Measurements from ENCODE around the gene FBXO5.

DNA sequence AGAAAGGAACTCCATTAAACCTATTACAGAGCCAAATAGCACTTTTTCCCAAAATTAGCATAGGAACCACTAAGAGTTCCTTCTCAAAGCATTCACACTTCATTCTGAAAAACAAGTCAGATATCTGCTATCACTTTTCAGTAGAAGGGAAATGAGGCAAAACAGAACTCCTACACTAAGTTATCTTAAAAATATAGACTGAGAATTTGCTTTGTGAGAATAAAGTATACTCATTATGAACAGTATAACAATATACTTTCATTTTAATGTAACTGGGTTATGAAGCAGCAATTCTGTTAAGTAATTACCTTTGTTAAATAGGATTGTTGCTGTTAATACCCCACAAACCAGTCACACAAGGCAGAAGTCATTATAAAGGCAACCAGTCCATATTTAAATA lies 11.0 kb upstream of the FBXO5 start:
- TF ChIP-seq TAF1 (IDR thresholded peaks at IDR 0.05; ENCODE audit: low read depth) (no peak), EP300 (IDR thresholded peaks at IDR 0.05; ENCODE audit: borderline replicate concordance) (no peak), FOXM1 (IDR thresholded peaks at IDR 0.05; ENCODE audit: borderline replicate concordance, low read depth) (no peak), YY1 (IDR thresholded peaks at IDR 0.05; ENCODE audit: low read depth) (no peak), RAD21 (IDR thresholded peaks at IDR 0.05; ENCODE audit: low read depth) (no peak), EGR1 (IDR thresholded peaks at IDR 0.05) (no peak), CREB1 (IDR thresholded peaks at IDR 0.05; ENCODE audit: low read depth) (no peak), CEBPB (IDR thresholded peaks at IDR 0.05) (no peak), TCF12 (IDR thresholded peaks at IDR 0.05; ENCODE audit: low read depth) (no peak), ZBTB7A (IDR thresholded peaks at IDR 0.05; ENCODE audit: low read depth) (no peak)
- TF ChIP-seq, protein P1, sequence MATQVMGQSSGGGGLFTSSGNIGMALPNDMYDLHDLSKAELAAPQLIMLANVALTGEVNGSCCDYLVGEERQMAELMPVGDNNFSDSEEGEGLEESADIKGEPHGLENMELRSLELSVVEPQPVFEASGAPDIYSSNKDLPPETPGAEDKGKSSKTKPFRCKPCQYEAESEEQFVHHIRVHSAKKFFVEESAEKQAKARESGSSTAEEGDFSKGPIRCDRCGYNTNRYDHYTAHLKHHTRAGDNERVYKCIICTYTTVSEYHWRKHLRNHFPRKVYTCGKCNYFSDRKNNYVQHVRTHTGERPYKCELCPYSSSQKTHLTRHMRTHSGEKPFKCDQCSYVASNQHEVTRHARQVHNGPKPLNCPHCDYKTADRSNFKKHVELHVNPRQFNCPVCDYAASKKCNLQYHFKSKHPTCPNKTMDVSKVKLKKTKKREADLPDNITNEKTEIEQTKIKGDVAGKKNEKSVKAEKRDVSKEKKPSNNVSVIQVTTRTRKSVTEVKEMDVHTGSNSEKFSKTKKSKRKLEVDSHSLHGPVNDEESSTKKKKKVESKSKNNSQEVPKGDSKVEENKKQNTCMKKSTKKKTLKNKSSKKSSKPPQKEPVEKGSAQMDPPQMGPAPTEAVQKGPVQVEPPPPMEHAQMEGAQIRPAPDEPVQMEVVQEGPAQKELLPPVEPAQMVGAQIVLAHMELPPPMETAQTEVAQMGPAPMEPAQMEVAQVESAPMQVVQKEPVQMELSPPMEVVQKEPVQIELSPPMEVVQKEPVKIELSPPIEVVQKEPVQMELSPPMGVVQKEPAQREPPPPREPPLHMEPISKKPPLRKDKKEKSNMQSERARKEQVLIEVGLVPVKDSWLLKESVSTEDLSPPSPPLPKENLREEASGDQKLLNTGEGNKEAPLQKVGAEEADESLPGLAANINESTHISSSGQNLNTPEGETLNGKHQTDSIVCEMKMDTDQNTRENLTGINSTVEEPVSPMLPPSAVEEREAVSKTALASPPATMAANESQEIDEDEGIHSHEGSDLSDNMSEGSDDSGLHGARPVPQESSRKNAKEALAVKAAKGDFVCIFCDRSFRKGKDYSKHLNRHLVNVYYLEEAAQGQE (IDR thresholded peaks at IDR 0.05; ENCODE audit: low read depth), result no peak
- TF ChIP-seq, protein P2, sequence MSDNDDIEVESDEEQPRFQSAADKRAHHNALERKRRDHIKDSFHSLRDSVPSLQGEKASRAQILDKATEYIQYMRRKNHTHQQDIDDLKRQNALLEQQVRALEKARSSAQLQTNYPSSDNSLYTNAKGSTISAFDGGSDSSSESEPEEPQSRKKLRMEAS (IDR thresholded peaks at IDR 0.05), result no peak
- TF ChIP-seq, protein P3, sequence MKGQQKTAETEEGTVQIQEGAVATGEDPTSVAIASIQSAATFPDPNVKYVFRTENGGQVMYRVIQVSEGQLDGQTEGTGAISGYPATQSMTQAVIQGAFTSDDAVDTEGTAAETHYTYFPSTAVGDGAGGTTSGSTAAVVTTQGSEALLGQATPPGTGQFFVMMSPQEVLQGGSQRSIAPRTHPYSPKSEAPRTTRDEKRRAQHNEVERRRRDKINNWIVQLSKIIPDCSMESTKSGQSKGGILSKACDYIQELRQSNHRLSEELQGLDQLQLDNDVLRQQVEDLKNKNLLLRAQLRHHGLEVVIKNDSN (IDR thresholded peaks at IDR 0.05), result no peak

All from Ishikawa (cell line).